Stimulated activated CD4-positive, alpha-beta T cell treated with anti-CD3 and anti-CD28 coated beads, Interleukin-1b, Interleukin-23, amount 100 ng/mL, for 1 hour (primary cell): ENCODE results near the gene ZBTB7B.
A peak's percentile ranks its signal among the peaks of the same experiment; 100 is the strongest.

Experiments used
- DNase-seq, 2 donors: peaks; one replicate each; pipeline ENCODE4 v3.0.0-alpha.2; 2020; ENCODE audit warnings: low read depth in 2 of 2

Gene ZBTB7B

DNA sequence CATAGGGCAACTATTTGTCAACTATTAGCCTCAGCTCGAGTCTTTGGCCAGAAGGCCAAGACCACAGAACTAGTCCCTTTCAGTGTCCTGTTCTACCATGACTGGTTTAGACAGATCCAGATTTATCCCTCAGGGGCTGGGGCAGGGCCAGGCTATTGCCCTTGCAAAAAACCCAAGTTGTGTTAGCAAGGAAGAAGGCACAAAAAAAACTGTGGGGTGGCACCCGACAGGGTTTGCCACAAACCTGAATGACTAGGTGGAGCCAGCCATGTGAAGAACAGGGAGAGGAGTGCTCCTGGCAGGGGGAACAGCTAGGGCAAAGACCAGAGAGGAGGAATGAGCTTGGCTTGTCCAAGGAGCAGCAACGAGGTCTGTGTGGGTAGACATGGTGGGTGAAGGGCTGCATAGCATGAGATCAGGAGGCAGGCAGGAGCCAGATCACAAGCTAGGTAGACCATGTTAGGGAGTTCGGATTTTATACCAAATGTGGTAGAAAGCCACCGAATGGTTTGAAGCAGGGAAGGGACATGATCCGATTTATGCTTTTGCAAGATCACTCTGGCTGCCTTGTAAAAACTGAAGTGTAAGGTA, 35.3 kb downstream of the ZBTB7B start:
- DNase-seq = no peak

DNA sequence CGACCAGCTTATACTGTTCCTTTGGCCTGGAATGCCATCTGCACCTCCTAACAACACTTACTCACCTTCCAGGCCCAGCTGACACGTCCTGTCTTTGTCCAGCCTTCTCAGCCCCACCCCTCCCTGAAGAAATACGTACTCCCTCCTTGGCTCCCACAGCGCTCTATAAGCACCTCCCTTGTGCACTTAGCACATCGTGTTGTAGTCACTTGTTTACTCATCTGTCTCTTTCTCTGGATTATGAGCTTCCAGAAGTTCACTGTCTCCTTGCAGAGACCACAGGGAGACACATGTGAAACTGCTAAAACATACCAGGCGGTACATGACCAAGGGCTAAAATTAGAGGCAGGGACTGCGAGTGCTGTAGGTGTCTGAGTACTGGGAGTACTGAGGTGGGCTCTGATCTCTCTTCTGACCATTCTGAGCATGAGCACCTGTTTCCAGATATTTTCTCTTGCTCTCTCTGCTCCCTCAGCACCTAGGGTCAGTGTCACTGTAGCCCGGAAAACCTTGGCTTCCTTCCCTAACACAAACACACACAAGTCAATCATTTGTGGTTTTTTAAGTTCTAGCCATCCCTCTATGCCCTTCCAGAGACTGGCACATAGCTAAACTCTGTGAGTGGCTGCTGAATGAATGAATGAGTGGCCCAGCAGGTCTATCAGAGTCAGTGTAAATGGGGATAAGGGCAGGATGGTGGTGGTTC, 36.2 kb downstream of the ZBTB7B start:
- no peak for DNase-seq

- DNase-seq = no peak
Measured at GRCh38 chr1:155039308-155039669, 36.7 kb downstream of the ZBTB7B start.

GRCh38 chr1:155040358-155041093, 37.9 kb downstream of the ZBTB7B start:
- DNase-seq = no peak

DNA sequence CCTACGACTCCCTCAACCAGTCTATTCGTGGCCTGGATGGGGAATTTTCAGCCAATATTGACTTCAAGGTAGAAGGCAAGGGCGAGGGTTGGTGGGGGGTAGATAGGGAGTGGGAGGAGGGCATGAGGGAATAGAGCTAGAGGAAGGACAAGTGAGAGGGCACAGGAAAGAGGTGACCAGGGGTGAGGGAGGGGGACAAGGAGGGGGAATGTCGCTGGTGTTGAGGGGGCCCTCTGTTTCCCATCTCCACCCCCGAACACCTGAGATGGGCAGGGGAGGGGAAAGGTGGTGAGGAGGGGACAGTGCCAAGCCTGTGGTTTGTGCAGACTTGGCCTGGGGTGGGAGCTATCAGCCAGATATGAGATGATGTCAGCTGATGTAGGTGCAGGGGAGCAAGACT, 40.2 kb downstream of the ZBTB7B start:
- no peak for DNase-seq

GRCh38 chr1:155043301-155043702, 40.7 kb downstream of the ZBTB7B start:
- DNase-seq = no peak

GRCh38 chr1:155043793-155044192, 41.2 kb downstream of the ZBTB7B start:
- no peak for DNase-seq

DNA sequence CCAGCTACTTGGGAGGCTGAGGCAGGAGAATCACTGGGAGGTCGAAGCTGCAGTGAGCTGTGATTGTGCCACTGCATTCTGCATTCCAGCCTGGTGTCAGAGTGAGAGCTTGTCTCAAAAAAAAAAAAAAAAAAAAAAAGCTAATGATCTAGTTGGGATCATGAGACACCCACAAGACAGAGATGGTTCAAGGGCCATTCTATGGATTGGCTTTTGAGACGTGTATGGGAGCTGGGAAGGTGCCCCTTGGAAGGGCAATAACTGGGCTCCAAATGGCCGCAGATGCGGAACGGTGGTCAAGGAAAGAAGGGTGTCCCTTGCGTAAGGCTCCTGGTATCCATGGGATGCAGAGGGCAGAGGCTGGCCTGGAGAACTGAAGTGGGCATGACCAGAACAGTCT, 41.8 kb downstream of the ZBTB7B start:
- no peak for DNase-seq

DNA sequence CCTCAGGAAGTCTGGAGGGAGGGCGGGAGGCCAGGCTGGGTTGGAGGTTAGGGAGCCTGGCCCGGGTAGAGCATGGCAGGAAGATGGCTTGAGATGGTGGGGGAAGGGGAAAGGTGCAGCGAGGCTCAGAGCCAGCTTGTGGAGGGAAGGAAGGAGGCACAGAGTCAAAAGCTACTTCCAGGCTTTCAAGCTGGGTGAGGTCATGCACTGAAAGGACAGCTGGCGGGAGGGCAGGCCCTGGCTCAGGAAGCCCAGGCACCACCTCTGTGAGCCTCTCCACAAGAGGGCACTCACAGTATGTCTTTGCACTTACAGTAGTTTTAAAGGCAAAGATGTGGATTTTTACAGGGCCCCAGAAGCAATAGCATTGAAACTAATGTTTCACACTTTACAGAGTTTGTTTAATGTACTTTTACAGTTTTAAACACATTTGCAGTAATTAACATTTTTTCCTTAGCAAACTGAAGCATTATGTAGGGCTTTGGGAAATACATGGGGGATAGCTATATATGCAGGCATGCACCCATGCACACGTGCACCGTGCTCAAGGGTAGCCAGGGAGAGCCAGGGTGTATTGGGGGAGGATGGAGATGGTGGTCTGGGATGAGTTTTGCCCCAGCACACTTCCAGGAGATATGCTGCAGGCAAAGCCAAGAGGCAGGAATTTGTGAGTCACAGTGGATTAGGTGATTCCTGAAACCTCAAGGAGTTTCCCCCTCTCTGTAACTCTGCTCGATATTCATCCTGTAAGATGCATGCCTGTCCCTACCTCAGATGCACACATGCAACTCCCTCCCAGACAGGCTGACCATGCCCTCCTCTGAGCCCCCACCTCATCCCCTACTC, 42.4 kb downstream of the ZBTB7B start:
- peak in 1 of 2 donors; percentile 25 for DNase-seq

DNA sequence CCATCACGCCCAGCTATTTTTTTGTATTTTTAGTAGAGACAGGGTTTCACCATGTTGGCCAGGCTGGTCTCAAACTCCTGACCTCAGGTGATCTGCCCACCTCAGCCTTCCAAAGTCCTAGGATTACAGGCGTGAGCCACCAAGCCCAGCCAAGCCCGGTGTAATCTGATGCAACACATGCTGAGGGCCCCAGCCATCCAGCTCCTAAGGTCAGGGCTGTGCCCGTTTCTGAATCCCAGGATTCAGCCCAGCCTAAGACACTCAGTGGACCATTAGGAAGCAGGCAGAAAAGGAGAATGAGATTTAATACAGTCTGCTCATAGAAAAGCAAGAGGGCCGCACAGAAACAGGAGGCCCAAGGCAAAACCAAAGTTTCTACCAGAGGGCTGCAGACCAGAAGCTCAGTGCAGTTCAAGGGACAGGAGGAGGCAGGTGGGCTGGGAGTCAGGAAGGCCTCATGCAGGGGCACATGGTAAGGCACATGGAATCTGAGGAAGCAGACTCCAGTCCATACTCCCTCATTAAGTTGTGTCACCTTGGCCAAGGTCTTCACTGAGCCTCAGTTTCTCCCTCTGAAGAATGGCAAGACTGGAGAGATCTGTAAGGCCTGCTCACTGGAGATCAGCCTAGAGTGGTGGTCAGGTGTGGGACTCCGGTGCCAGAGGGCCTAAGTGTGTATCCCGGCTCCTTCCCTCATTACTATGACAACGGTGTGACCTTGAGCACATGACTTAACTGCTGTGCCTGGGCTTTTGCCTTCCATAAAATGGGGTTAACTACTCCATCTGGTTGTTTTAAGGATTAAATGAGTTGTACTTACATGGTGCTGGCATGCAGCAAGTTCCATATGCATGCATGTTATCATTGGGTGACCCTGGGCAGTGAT, 46.1 kb downstream of the ZBTB7B start:
- no peak for DNase-seq

- DNase-seq = no peak
Measured at GRCh38 chr1:155049651-155050559, 47.3 kb downstream of the ZBTB7B start.

DNA sequence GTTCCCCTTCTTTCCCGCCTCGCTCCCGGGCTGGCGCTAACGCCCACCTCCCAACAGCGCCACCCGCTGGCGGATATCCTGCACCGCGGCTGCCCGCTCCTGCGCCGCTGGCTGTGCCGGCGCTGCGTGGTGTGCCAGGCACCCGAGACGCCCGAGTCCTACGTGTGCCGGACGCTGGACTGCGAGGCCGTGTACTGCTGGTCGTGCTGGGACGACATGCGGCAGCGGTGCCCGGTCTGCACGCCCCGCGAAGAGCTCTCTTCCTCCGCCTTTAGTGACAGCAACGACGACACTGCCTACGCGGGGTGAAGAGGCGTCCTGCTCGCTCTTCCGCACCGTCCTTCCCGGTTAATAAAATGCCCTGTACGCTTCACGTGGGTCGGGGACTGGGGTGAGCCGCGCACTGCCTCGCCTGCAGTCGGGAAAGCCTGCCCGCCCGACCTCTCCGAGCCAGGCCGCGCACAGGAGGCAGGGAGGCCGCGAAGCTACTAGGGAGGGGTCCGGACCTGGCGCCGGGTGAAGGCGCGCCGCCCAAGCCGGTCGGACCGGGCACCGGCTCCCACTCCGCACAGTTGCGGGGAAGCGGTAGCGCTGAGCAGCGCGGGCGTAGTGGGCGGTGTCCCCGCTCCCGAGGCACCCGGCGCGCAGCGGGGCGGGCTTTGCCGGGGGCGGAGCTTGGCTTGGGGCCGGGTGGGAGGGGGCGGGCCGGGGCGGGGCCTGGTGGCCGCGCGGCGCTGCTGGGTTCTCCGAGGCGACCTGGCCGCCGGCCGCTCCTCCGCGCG, 48.1 kb downstream of the ZBTB7B start, which contains the start of gene ADAM15:
Gene ADAM15, plus strand, starts transcription at position 757 of the 782 bp plus-strand sequence. CDS start 71 bp downstream, outside the sequence.
- DNase-seq = peak; percentile 41 to 64

GRCh38 chr1:155051342-155051776, 48.8 kb downstream of the ZBTB7B start:
- no peak for DNase-seq

- DNase-seq = no peak
Measured at GRCh38 chr1:155051777-155052398, 49.3 kb downstream of the ZBTB7B start.

GRCh38 chr1:155052439-155053395, 50.1 kb downstream of the ZBTB7B start:
- DNase-seq = no peak

DNA sequence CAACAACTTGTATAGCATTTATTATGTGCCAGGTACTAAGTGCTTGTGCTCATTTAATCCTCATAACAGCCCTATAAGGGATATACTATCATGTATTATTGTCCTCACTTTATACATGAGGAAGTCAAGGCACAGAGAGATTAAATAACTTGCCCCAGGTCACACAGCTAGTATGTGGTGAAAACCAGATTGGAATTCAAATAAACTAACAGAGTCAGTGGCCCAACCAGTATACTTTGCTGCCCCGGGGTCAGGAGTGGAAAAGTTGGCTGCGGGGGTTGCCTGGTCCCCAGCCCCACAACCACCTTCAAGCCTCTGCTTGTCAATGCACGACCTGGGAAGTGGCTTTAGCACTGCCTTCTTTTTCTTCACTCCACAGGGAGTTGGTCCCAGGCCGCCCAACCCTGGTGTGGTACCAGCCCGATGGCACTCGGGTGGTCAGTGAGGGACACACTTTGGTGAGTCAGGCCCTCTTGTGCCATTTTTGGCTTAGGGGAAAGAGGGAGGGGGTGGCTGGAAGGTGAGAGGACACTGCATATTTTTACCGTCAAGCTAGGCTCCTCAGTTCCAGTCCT, 51.0 kb downstream of the ZBTB7B start:
- no peak for DNase-seq

DNA sequence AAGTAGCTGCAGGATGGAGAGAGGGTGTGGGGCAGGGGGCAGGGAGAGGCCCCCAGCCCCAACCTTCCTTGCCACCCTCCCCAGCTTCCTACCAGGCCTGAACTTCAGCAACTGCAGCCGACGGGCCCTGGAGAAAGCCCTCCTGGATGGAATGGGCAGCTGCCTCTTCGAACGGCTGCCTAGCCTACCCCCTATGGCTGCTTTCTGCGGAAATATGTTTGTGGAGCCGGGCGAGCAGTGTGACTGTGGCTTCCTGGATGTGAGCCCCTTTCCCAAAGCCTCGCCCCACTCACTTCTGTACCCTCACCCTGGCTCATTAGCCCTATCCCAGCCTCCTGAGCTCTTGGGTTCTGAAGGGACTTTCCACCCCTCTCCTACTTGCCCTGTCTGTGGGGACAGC, 54.5 kb downstream of the ZBTB7B start:
- DNase-seq = no peak
